Dermis microvascular lymphatic vessel endothelial cell (primary cell): Measurements from ENCODE around the gene CRYAA. TPM values are rescaled to one million over a fixed set of nuclear protein-coding genes. Genes with fewer than 3 reads are reported as not detected.

ENCODE experiments used
- DNase-seq, 2 donors: peaks; one replicate each; pipeline versions ENCODE4 v3.0.0 to v3.0.0-alpha.2; 2010; ENCODE audit warnings: low read depth in 2 of 2
- total RNA-seq: library from RNA; depleted of rRNA; stranded (reverse); fragments of >200 nt; gene quantifications from 2 replicates; pipeline ENCODE4 v1.2.1, GENCODE V29; 2014

CRYAA gene
- total RNA-seq, 1 donor from 2014 or later: not detected

GRCh38 chr21:43203591-43203990 lies 34.8 kb downstream of the CRYAA start:
- no peak for DNase-seq

- DNase-seq: no peak
Observed at GRCh38 chr21:43204638-43205037, 35.8 kb downstream of the CRYAA start.

DNA sequence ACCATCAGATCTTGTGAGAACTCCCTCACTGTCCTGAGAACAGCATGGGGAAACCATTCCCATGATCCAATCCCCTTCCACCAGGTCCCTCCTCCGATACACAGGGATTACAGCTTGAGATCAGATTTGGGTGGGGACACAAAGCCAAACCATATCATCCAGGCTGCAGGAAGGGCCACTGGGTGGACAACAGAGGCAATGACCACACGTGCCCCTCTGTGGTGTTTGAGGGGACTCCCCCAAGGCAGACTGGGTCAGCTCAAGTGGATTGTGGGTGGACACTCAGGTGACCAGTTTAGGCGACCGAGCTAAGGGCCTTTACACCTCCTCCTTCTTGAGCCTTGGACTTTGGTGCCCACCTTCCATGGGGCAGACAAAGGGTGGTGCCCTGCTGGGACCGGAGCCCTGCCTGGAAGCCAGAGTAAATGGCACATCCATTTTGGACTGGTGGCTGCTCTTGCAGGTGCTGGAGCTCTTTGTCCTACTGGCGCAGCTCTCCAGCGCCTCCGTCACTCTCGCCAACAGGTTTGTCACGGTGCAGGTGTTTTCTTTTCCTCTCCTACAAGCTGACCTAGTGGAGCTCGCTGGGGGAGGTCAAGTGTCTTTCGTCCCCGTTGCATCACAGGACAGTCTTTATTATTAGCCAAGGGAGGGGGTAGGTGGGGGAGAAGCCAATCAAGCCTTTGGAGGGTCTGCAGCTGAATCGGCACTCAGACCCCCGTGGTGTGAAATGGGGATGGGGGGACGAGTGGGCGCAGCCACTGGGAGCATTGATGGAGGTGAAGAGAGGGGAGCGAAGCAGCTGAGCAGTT lies 37.6 kb downstream of the CRYAA start:
- DNase-seq: no peak

- DNase-seq: no peak
Observed at GRCh38 chr21:43207043-43207315, 38.2 kb downstream of the CRYAA start.

DNA sequence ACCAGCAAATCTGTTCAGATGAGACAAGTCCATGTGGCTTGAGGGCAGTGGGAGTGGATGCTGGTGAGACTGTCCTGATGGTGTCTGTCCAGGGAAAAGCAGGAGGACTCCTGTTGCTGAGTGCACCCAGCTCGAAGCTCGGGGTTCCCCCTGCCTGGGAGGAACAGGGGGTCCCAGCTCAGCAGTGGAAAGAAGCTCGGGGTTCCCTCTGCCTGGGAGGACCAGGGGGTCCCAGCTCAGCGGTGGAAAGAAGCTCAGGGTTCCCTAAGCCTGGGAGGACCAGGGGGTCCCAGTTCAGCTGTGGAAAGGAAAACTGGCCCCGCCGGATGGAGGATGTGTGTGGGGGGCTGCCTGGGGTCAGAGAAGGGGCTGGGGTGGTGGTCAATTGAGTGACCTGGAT lies 39.1 kb downstream of the CRYAA start:
- no peak for DNase-seq

DNA sequence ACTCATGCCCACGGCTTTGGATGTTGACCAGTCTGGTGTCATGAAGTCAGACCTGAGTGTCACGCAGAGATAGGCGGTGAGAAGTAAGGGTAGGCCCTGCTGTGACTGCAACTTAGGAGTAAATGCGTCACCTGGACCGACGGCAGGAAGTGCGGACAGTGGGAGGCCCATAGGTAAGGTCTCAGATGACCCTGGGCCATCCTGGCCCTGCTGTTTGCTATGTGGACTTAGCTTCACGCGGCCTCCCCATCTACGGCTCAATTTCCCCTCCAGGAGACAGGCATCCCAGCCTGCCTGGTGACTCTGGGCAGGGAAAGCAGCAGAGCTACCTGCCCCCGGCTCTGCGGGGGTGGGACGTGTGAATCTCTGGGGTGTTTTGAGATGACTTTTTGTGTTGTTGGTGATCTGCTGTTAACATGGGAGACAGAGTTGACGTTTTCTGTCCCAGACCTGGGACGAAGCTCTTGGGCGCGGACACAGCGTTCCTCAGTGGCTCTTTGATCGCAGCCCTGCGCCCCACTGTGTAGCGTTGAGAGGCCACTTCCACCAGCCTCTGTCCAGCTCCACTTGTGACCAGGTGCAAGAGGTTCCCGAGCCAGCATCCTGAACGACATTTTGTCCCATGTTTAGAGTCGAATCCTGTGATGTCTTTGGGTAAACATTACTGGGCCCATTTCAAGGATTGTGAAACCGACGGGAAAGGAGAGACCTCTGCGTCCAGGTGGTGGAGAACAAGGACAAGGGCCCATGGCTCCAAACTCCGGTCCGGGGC lies 39.9 kb downstream of the CRYAA start:
- DNase-seq: no peak

- no peak for DNase-seq
Observed at GRCh38 chr21:43209575-43210453, 41.0 kb downstream of the CRYAA start.

DNA sequence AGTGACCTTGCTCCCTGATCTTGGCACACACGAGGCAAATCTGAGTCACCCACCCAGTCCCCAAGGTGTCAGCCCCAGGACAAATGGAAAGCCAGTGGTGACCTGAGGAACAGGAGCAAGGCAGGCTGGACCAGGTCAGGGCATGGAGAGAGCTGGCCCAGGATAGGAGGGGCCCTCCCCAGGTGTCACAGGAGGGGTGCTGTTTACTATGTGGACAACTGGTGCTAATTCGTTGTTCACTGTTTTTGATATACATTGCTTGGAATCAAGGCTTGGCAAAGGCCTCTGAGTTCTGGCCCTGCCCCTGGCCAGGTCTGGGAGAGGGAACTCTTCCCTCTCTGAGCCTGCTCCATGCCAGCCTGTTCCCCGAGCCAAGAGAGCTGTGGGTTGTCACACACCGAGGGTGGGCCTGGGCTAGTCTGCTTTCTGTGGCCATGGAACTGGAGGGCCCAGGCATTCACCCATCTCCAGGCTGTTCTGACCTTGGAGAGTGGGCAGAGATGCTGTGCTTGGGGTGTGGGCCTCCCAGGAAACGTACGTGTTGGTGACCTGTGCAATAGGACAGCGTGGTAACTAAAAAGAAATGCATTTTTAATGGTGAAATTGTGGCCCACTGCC lies 41.8 kb downstream of the CRYAA start:
- DNase-seq: no peak

DNA sequence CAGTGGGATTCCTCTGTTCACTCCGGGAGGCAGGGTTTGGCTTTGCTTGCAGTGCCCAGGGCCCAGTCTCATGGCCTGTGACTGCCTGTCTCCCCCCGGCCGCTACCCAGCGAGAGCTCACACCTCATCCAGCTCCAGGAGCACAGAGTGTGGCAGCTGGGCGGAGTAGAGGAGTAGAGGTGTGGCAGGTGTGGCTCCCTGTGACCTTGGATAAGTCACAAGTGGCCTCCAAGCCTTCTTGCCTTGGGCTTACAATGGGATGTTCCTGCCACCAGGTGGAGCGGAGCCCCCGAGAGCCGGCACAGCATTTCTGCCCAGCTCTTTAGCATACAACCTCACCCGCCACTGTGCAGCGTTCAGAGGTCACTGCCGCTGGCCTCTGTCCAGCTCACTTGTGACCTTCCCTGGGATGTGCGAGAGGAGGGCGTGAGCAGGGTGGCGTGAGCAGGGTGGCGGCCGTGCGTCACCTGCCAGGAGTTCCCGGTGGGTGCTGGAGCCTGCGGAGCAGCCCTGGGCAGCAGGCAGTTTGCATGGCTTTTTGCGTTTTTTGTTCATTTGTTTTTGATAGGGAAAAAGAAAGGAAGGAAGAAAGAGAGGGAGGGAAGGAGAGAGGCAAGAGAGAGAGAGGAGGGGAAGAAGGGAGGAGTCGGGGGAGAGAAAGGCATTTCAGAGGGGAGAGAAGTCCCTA lies 42.4 kb downstream of the CRYAA start:
- peak; percentile 45 to 53 for DNase-seq

GRCh38 chr21:43211760-43212115 lies 42.9 kb downstream of the CRYAA start:
- DNase-seq: no peak

Other genes with a start within 250 kb of the CRYAA start
- not detected in 2 replicates for gene ERVH48-1, start 243.4 kb upstream of the CRYAA start, total RNA-seq
- 7.8 and 9.6 TPM in 2 replicates for gene PKNOX1, start 194.4 kb upstream of the CRYAA start, total RNA-seq
- gene CBS, start 93.2 kb upstream of the CRYAA start, total RNA-seq: 2.7 and 3.3 TPM in 2 replicates
- 22.0 and 23.1 TPM in 2 replicates for gene U2AF1, start 61.4 kb upstream of the CRYAA start, total RNA-seq